ENCODE data around the gene SCAMP4. TPM values are rescaled to one million over a fixed set of nuclear protein-coding genes. Genes with fewer than 3 reads are reported as not detected.

The SCAMP4 gene
- polyA plus RNA-seq, 1 of the 3 experiments (the other 2 are of a cell fraction): 30.0 TPM

GRCh38 chr19:1929021-1929742 lies 24.0 kb downstream of the SCAMP4 start (continued):
- TF ChIP-seq MXI1 (IDR thresholded peaks at IDR 0.05; ENCODE audit: low read depth, low read length) (peak; percentile 21; the same call in 1 of the 2 replicates), SIN3A (IDR thresholded peaks at IDR 0.05; ENCODE audit: borderline replicate concordance, low read depth, low read length) (peak; percentile 37; the same call in 1 of the 2 replicates), REST (IDR thresholded peaks at IDR 0.05; ENCODE audit: low read depth, low read length) (no peak), EP300 (IDR thresholded peaks at IDR 0.05; ENCODE audit: borderline replicate concordance in 1 of 2, low read depth in 1 of 2, low read length in 1 of 2) (no peak), SMC3 (IDR thresholded peaks at IDR 0.05; ENCODE audit: low read depth, low read length) (peak; percentile 60), TAF1 (IDR thresholded peaks at IDR 0.05; ENCODE audit: borderline replicate concordance, low read depth, low read length) (no peak)

- CTCF ChIA-PET: interaction anchor here (2.2 kb wide), 1 partner anchor 14 kb away, joined by 11 read pairs; no protein-coding TSS in a partner anchor
- Histone ChIP-seq H3K27me3 (ENCODE audit: insufficient read depth) (no peaks in the 10 kb centered on the region), H3K9ac (no peak overlapping the region), H4K20me1 (ENCODE audit: insufficient read depth) (no peaks in the 10 kb centered on the region), H3K4me2 (no peak overlapping the region), H3K4me1 (ENCODE audit: control insufficient read depth in 1 of 2, insufficient read depth in 2 of 2, low read depth in 1 of 2, low read length in 1 of 2) (peaks cover 6 to 8% of the 10 kb centered on the region in 2 experiments; a peak in 2 of 4 replicates), H3K9me3 (no peaks in the 10 kb centered on the region), H3K4me3 (ENCODE audit: low read depth in 2 of 2, low read length in 1 of 2) (no peak overlapping the region), H3K9me2 (no peaks in the 10 kb centered on the region), H3K79me2 (ENCODE audit: insufficient read depth) (no peaks in the 10 kb centered on the region), H3K27ac (ENCODE audit: low read depth in 2 of 2, low read length in 1 of 2) (no peak overlapping the region), H3K36me3 (replicated peaks in 1 of 2; ENCODE audit: control insufficient read depth in 1 of 2, insufficient read depth in 2 of 2, low read length in 1 of 2) (no peaks in the 10 kb centered on the region), H3F3A (replicated peaks; ENCODE audit: insufficient read depth) (no peaks in the 10 kb centered on the region), H2AFZ (ENCODE audit: low read depth) (no peak overlapping the region)
- WGBS (ENCODE audit: low lambda C conversion rate): 86% methylated on average over 1 of the region's 1 CpG
- POLR2A ChIA-PET: no interaction called here
- no peak for DNase-seq
- no peak for TF ChIP-seq USF1 (IDR thresholded peaks at IDR 0.05; ENCODE audit: borderline replicate concordance, low read depth)
- TF ChIP-seq JUND (IDR thresholded peaks at IDR 0.05): no peak
- no peak for TF ChIP-seq CTCF (IDR thresholded peaks at IDR 0.05)
- TF ChIP-seq GABPA (IDR thresholded peaks at IDR 0.05; ENCODE audit: low read depth): no peak
- TF ChIP-seq RAD21 (IDR thresholded peaks at IDR 0.05; ENCODE audit: low read length): no peak
- no peak for TF ChIP-seq ZBTB33 (IDR thresholded peaks at IDR 0.05; ENCODE audit: borderline replicate concordance, low read depth)
- no peak for TF ChIP-seq NRF1 (IDR thresholded peaks at IDR 0.05; ENCODE audit: low read depth, low read length)
- TF ChIP-seq SMC3 (IDR thresholded peaks at IDR 0.05; ENCODE audit: low read depth, low read length): no peak
- no peak for TF ChIP-seq FOXJ3 (CRISPR knock-in tag; IDR thresholded peaks at IDR 0.05)
- TF ChIP-seq TAF1 (IDR thresholded peaks at IDR 0.05; ENCODE audit: borderline replicate concordance, low read depth, low read length): no peak
- no peak for TF ChIP-seq TEAD4 (IDR thresholded peaks at IDR 0.05; ENCODE audit: borderline replicate concordance, insufficient read depth)
- TF ChIP-seq CHD2 (IDR thresholded peaks at IDR 0.05; ENCODE audit: low read length, partially characterized antibody): no peak
- TF ChIP-seq EP300 (IDR thresholded peaks at IDR 0.05; ENCODE audit: borderline replicate concordance in 1 of 2, low read depth in 1 of 2, low read length in 1 of 2): no peak
- no peak for TF ChIP-seq MAX (IDR thresholded peaks at IDR 0.05; ENCODE audit: low read depth)
- TF ChIP-seq FOSL2 (IDR thresholded peaks at IDR 0.05; ENCODE audit: borderline replicate concordance, low read depth): no peak
Observed at GRCh38 chr19:1931445-1931844, 26.2 kb downstream of the SCAMP4 start.
